Stimulated activated CD4-positive, alpha-beta T cell treated with anti-CD3 and anti-CD28 coated beads, Interleukin-2, amount 100 ng/mL, for 24 hours (primary cell): Measurements from ENCODE around the gene MAPK13.
"Not testable (repeated sequence)": the region's sequence is repeated elsewhere in the genome, so short reads cannot be mapped to it uniquely, and the experiment has no call there.

Experiments used
- DNase-seq, 2 donors: peaks; one replicate each; pipeline ENCODE4 v3.0.0-alpha.2; 2020

The MAPK13 gene

GRCh38 chr6:36129941-36130666 lies at the start of gene MAPK13:
Gene MAPK13 (plus strand): TSS chr6:36130513. CDS start chr6:36130583, 70 bp downstream.
- DNase-seq: peak; percentile 44 to 49

GRCh38 chr6:36082318-36082717 lies 48.0 kb upstream of the MAPK13 start:
- no peak for DNase-seq

- DNase-seq: no peak
Measured at GRCh38 chr6:36083446-36083845, 46.9 kb upstream of the MAPK13 start.

- DNase-seq: not testable (repeated sequence)
Measured at GRCh38 chr6:36088204-36088603, 42.1 kb upstream of the MAPK13 start.

GRCh38 chr6:36089048-36089447 lies 41.3 kb upstream of the MAPK13 start:
- DNase-seq: no peak

GRCh38 chr6:36094238-36094637 lies 36.1 kb upstream of the MAPK13 start:
- no peak for DNase-seq

- DNase-seq: peak; percentile 85 to 87
Measured at GRCh38 chr6:36094753-36095496, 35.4 kb upstream of the MAPK13 start.

- DNase-seq: no peak
Measured at GRCh38 chr6:36095497-36096391, 34.6 kb upstream of the MAPK13 start.

GRCh38 chr6:36098253-36098919 lies 31.9 kb upstream of the MAPK13 start:
- no peak for DNase-seq

GRCh38 chr6:36098920-36099647 lies 31.2 kb upstream of the MAPK13 start:
- DNase-seq: no peak

GRCh38 chr6:36099869-36100483 lies 30.3 kb upstream of the MAPK13 start:
- no peak for DNase-seq

GRCh38 chr6:36101691-36102090 lies 28.6 kb upstream of the MAPK13 start:
- DNase-seq: no peak

GRCh38 chr6:36102853-36103252 lies 27.5 kb upstream of the MAPK13 start:
- DNase-seq: no peak

- no peak for DNase-seq
Measured at GRCh38 chr6:36104836-36105235, 25.5 kb upstream of the MAPK13 start.

GRCh38 chr6:36109092-36109491 lies 21.2 kb upstream of the MAPK13 start:
- DNase-seq: no peak

GRCh38 chr6:36110050-36110449 lies 20.3 kb upstream of the MAPK13 start:
- DNase-seq: no peak

- DNase-seq: no peak
Measured at GRCh38 chr6:36110863-36111262, 19.4 kb upstream of the MAPK13 start.

- no peak for DNase-seq
Measured at GRCh38 chr6:36111526-36111925, 18.8 kb upstream of the MAPK13 start.

GRCh38 chr6:36113049-36113448 lies 17.3 kb upstream of the MAPK13 start:
- no peak for DNase-seq

GRCh38 chr6:36113703-36114102 lies 16.6 kb upstream of the MAPK13 start:
- DNase-seq: no peak

GRCh38 chr6:36114798-36115408 lies 15.4 kb upstream of the MAPK13 start:
- no peak for DNase-seq
